ENCODE data around the gene TRPM6. TPM values are rescaled to one million over a fixed set of nuclear protein-coding genes. Genes with fewer than 3 reads are reported as not detected.

TRPM6 gene
- total RNA-seq, 3 donors from 2014 or later: 0.80 to 1.3 (median 1.2) TPM

DNA sequence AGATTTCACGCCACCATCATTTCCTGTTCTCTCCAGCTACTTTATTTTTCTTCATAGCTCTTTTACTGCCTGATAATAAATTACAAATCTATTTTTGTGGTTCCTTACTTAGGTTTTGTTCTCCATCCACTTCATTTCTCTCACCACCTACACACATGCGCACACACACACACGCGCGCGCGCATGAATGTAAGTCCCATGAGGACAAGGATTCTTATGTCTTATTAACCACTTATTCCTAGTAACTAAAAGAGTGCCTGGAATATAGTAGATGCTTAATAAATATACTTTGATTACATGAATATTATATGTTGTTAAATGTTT is 116.5 kb downstream of the TRPM6 start:
- no peak for DNase-seq (ENCODE audit: low spot score in 2 of 2)
- H3K27me3 ChIP-seq: no peaks in the 10 kb centered on the region
- intact Hi-C loops (cut with DNase I; ENCODE audit: low total_unique reads): no loop called here
- TF ChIP-seq POLR2A (IDR thresholded peaks at IDR 0.05) (no peak), POLR2AphosphoS5 (IDR thresholded peaks at IDR 0.05) (no peak)
- TF ChIP-seq, protein P1, sequence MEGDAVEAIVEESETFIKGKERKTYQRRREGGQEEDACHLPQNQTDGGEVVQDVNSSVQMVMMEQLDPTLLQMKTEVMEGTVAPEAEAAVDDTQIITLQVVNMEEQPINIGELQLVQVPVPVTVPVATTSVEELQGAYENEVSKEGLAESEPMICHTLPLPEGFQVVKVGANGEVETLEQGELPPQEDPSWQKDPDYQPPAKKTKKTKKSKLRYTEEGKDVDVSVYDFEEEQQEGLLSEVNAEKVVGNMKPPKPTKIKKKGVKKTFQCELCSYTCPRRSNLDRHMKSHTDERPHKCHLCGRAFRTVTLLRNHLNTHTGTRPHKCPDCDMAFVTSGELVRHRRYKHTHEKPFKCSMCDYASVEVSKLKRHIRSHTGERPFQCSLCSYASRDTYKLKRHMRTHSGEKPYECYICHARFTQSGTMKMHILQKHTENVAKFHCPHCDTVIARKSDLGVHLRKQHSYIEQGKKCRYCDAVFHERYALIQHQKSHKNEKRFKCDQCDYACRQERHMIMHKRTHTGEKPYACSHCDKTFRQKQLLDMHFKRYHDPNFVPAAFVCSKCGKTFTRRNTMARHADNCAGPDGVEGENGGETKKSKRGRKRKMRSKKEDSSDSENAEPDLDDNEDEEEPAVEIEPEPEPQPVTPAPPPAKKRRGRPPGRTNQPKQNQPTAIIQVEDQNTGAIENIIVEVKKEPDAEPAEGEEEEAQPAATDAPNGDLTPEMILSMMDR (IDR thresholded peaks at IDR 0.05): no peak
- H3K4me3 ChIP-seq: no peak overlapping the region
- H3K36me3 ChIP-seq: no peaks in the 10 kb centered on the region
- H3K27ac ChIP-seq: no peak overlapping the region
- no peaks in the 10 kb centered on the region for H3K9me3 ChIP-seq
- H3K4me1 ChIP-seq: no peaks in the 10 kb centered on the region

DNA sequence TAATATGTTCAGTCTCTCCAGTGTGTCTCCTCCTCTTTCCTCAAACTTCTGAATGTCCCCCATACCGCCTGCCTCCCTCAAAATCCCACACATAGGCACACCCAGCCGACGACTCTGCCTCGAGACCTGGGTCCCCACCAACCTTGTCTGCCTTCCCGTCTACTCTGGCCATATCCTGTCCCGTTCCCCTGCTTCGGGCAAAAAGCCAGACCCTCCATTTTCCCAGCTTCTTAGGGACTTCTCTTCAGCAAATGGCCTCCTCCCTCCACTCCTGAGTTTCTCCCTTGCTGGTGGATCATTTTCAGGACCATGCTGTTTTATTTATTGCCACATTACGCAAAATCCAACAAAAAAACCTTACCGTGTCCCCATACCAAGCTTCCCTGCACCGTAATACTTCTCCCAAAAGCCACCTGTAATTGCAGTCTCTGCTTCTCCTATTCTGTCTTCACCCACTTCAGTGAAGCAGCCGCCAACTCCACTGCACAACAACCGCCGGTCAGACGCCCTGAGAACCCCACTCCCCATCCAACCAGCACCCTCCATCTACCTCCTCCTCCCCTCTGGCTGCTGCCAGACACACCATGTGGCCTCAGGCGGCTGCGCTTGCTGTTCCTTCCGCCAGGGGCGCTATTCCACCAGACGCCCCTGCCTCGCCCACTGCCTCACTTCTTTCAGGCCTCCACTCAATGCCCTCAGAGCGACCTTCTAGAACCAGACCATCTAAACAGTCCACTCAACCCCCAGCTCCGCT is 117.0 kb downstream of the TRPM6 start:
- DNase-seq (ENCODE audit: low spot score in 2 of 2): no peak
- no peaks in the 10 kb centered on the region for H3K4me1 ChIP-seq
- H3K9me3 ChIP-seq: no peaks in the 10 kb centered on the region
- intact Hi-C loops (cut with DNase I; ENCODE audit: low total_unique reads): no loop called here
- no peaks in the 10 kb centered on the region for H3K36me3 ChIP-seq
- no peak overlapping the region for H3K4me3 ChIP-seq
- TF ChIP-seq POLR2A (IDR thresholded peaks at IDR 0.05) (no peak), POLR2AphosphoS5 (IDR thresholded peaks at IDR 0.05) (no peak)
- TF ChIP-seq, protein P1 (IDR thresholded peaks at IDR 0.05): no peak
- H3K27me3 ChIP-seq: no peaks in the 10 kb centered on the region
- H3K27ac ChIP-seq: no peak overlapping the region

DNA sequence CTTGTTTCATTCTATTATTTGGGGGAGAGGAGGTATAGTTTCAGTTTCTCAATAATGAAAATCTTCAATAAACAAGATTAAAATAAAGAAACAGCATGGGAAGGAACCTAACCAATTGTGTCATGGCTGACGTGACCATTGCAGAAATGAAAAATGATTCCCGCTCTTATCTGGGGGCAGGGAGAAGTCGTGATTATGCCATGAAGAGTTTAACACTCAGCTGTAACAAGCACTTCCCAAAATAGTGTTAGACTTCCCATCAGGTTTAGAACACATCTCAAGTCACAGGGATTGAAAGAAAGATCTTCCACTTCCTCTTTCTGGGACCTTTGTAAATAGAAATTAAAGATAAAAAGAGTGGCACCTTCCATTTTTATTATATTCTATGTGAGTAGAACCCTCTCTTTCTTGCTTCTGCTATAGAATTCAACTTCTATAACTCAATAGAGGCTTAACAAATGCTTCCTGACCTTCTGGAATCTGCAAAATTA is 122.2 kb downstream of the TRPM6 start:
- H3K9me3 ChIP-seq: no peaks in the 10 kb centered on the region
- H3K27me3 ChIP-seq: no peaks in the 10 kb centered on the region
- H3K36me3 ChIP-seq: no peaks in the 10 kb centered on the region
- H3K4me1 ChIP-seq: no peaks in the 10 kb centered on the region
- TF ChIP-seq, protein P1 (IDR thresholded peaks at IDR 0.05): no peak
- TF ChIP-seq POLR2A (IDR thresholded peaks at IDR 0.05): no peak
- TF ChIP-seq POLR2AphosphoS5 (IDR thresholded peaks at IDR 0.05): no peak
- no peak for DNase-seq (ENCODE audit: low spot score in 2 of 2)
- H3K4me3 ChIP-seq: no peak overlapping the region
- H3K27ac ChIP-seq: no peak overlapping the region
- intact Hi-C loops (cut with DNase I; ENCODE audit: low total_unique reads): no loop called here

DNA sequence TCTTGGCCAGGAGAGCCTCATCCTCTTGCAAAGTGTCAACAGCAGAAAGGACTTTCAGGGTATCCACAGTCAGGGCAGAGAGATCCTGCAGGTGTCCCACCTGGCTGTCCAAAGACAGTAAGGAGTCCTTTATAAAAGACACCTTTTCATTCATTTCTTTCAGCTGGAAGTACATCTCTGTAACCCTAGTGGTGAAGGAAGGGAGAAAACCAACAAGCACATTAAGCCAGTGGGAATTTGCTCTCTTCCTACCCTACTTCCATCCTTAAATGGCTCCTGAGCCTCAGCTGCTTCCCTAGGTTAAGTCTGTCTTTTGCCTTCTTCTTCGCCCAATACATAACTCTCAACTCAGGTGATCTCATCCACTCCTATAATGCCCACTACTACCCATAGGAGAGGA is 124.8 kb downstream of the TRPM6 start:
- no peak overlapping the region for H3K27ac ChIP-seq
- no peaks in the 10 kb centered on the region for H3K9me3 ChIP-seq
- no peaks in the 10 kb centered on the region for H3K4me1 ChIP-seq
- intact Hi-C loops (cut with DNase I; ENCODE audit: low total_unique reads): no loop called here
- TF ChIP-seq, protein P1 (IDR thresholded peaks at IDR 0.05): no peak
- TF ChIP-seq POLR2A (IDR thresholded peaks at IDR 0.05) (no peak), POLR2AphosphoS5 (IDR thresholded peaks at IDR 0.05) (no peak)
- no peak overlapping the region for H3K4me3 ChIP-seq
- H3K27me3 ChIP-seq: no peaks in the 10 kb centered on the region
- DNase-seq (ENCODE audit: low spot score in 2 of 2): no peak
- H3K36me3 ChIP-seq: no peaks in the 10 kb centered on the region

DNA sequence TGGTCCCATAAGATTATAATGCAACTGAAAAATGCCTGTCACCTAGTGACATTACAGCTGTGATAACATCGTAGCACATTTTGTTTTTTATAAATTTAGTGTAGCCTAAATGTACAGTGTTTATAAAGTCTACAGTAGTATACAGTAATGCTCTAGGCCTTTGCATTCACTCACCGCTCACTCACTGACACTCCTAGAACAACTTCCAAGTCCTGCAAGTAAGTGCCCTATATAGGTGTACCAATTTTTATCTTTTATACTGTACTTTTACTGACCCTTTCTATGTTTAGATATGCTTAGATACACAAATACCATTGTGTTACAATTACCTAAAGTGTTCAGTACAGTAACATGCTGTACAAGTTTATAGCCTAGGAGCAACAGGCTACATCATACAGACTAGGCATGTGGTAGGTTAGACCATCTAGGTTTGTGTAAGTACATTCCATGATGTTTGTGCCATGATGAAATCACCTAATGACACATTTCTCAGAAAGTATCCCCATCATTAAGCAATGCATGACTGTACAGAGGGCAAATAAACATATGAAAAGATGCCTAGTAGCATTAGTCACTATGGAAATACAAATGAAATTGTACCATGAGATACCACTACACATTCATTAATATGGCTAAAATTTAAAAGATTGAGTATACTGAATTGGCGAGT is 127.6 kb downstream of the TRPM6 start:
- no peaks in the 10 kb centered on the region for H3K36me3 ChIP-seq
- TF ChIP-seq, protein P1 (IDR thresholded peaks at IDR 0.05): no peak
- TF ChIP-seq POLR2A (IDR thresholded peaks at IDR 0.05) (no peak), POLR2AphosphoS5 (IDR thresholded peaks at IDR 0.05) (no peak)
- H3K4me3 ChIP-seq: no peak overlapping the region
- no peaks in the 10 kb centered on the region for H3K27me3 ChIP-seq
- H3K27ac ChIP-seq: no peak overlapping the region
- no peaks in the 10 kb centered on the region for H3K9me3 ChIP-seq
- H3K4me1 ChIP-seq: no peaks in the 10 kb centered on the region
- intact Hi-C loops (cut with DNase I; ENCODE audit: low total_unique reads): no loop called here
- DNase-seq (ENCODE audit: low spot score in 2 of 2): no peak

Measured in breast epithelium (tissue), 4 donors.